PC-3 (cell line): Measurements from ENCODE around the gene RAB6B. TPM values are rescaled to one million over a fixed set of nuclear protein-coding genes. Genes with fewer than 3 reads are reported as not detected.
A peak's percentile ranks its signal among the peaks of the same experiment; 100 is the strongest.

Source experiments
- ATAC-seq: fragments of 200-7000 bp; cut with Tn5 transposase; 2 replicates; pipeline ENCODE4 v1.9.1; 2020; ENCODE audit warnings: mild to moderate bottlenecking, moderate library complexity
- BruUV-seq: library from RNA; stranded (reverse); fragments of 400-500 nt; replicated peaks from 2 replicates; lab custom pipeline; 2021; lab: Mats Ljungman, UMichigan
- CTCF ChIA-PET: fragments of 300-600 bp; sonication (Branson Sonifier 250); formaldehyde crosslinking; loops from one replicate; lab custom pipeline; 2022; ENCODE audit warnings: antibody characterized with exemption; lab: Charles Lee
- POLR2A ChIA-PET: fragments of 300-600 bp; sonication (Branson Sonifier 250); formaldehyde crosslinking; loops from one replicate; lab custom pipeline; 2022; ENCODE audit warnings: antibody characterized with exemption; ENCODE audit not compliant: unreplicated experiment; lab: Charles Lee
- DNase-seq: peaks from one replicate; pipeline ENCODE4 v3.0.0-alpha.2; 2015
- H2AFZ ChIP-seq: fragments of 300-600 bp; sonication (generic); 2 replicates; pipeline ENCODE4 v1.6.0; 2016; ENCODE audit warnings: antibody characterized with exemption, low read length
- H3F3A ChIP-seq: fragments of 300-600 bp; sonication (generic); one replicate; pipeline ENCODE4 v1.6.0; 2017; ENCODE audit warnings: antibody characterized with exemption, low read length, control low read depth, mild to moderate bottlenecking; ENCODE audit not compliant: unreplicated experiment
- H3K27ac ChIP-seq: fragments of 300-600 bp; sonication (generic); 2 replicates; pipeline ENCODE4 v1.5.1; 2016; ENCODE audit warnings: mild to moderate bottlenecking, low read length
- H3K27me3 ChIP-seq: fragments of 300-600 bp; sonication (generic); 2 replicates; pipeline ENCODE4 v1.6.1; 2016; ENCODE audit warnings: low read length, mixed read lengths
- H3K36me3 ChIP-seq: fragments of 300-600 bp; sonication (generic); 2 replicates; pipeline ENCODE4 v1.6.1; 2016; ENCODE audit warnings: low read depth, mixed run types, low read length, mixed read lengths
- H3K4me1 ChIP-seq: fragments of 300-600 bp; sonication (generic); 2 replicates; pipeline ENCODE4 v1.5.1; 2016; ENCODE audit warnings: low read length; ENCODE audit not compliant: insufficient read depth
- H3K4me2 ChIP-seq: fragments of 300-600 bp; sonication (generic); 2 replicates; pipeline ENCODE4 v1.6.0; 2016; ENCODE audit warnings: low read length
- H3K4me3 ChIP-seq: fragments of 300-600 bp; sonication (generic); 2 replicates; pipeline ENCODE4 v1.5.1; 2016; ENCODE audit warnings: mild to moderate bottlenecking, low read length, mixed read lengths
- H3K79me2 ChIP-seq: fragments of 300-600 bp; sonication (generic); 2 replicates; pipeline ENCODE4 v1.6.1; 2017; ENCODE audit warnings: low read length, mixed read lengths
- H3K9ac ChIP-seq: fragments of 300-600 bp; sonication (generic); 2 replicates; pipeline ENCODE4 v1.6.0; 2016; ENCODE audit warnings: mild to moderate bottlenecking, low read length
- H3K9me2 ChIP-seq: fragments of 300-600 bp; sonication (generic); replicated peaks from 2 replicates; pipeline ENCODE4 v1.6.1; 2016; ENCODE audit warnings: mixed run types, low read length, mixed read lengths
- H3K9me3 ChIP-seq: fragments of 300-600 bp; sonication (generic); 2 replicates; pipeline ENCODE4 v1.6.1; 2016; ENCODE audit warnings: low read length, mixed read lengths
- H4K20me1 ChIP-seq: fragments of 300-600 bp; sonication (generic); 2 replicates; pipeline ENCODE4 v1.6.1; 2016; ENCODE audit warnings: low read length, mixed read lengths
- CTCF ChIP-seq: fragments of 300-600 bp; sonication (generic); conservative IDR thresholded peaks from 2 replicates; pipeline ENCODE4 v1.5.1; 2017; ENCODE audit warnings: antibody characterized with exemption, low read depth, mild to moderate bottlenecking, low read length
- EZH2 ChIP-seq: fragments of 300-600 bp; sonication (generic); IDR thresholded peaks from one replicate; pipeline ENCODE4 v1.6.1; 2017; ENCODE audit warnings: antibody characterized with exemption, mild to moderate bottlenecking, low read length; ENCODE audit not compliant: unreplicated experiment
- EZH2phosphoT487 ChIP-seq: fragments of 300-600 bp; sonication (generic); IDR thresholded peaks from 2 replicates; pipeline ENCODE4 v1.6.1; 2018; ENCODE audit warnings: mild to moderate bottlenecking, antibody characterized with exemption, low read length, borderline replicate concordance
- intact Hi-C: fragments of 100-400 bp; cut with micrococcal nuclease; formaldehyde crosslinking; loops from 2 replicates; pipeline ENCODE4 v1.9.0; 2023
- total RNA-seq: library from RNA; depleted of rRNA; stranded (reverse); fragments of >200 nt; gene quantifications from 2 replicates; pipeline ENCODE4 v1.2.3, GENCODE V29; 2014

RAB6B gene
- total RNA-seq, 1 experiment from 2014 or later = 0.22 TPM

- BruUV-seq = no TSS peak
- no peaks in the 10 kb centered on the region for H3K27me3 ChIP-seq
- H3K9me3 ChIP-seq = no peaks in the 10 kb centered on the region
- H3K9ac ChIP-seq = no peak overlapping the region
- no peaks in the 10 kb centered on the region for H4K20me1 ChIP-seq
- no peak overlapping the region for H3K27ac ChIP-seq
- intact Hi-C loops = no loop called here
- no peaks in the 10 kb centered on the region for H3K4me1 ChIP-seq
- H3K79me2 ChIP-seq = no peaks in the 10 kb centered on the region
- ChIA-PET CTCF (no interaction called here), POLR2A (no interaction called here)
- TF ChIP-seq EZH2 = no peak
- no peak for TF ChIP-seq EZH2phosphoT487
- TF ChIP-seq CTCF = no peak
- H3F3A ChIP-seq = no peaks in the 10 kb centered on the region
- H3K4me2 ChIP-seq = no peak overlapping the region
- no peak overlapping the region for H3K4me3 ChIP-seq
- H3K9me2 ChIP-seq = no peaks in the 10 kb centered on the region
- DNase-seq (peak; percentile 8), ATAC-seq (peak; percentile 62)
- no peaks in the 10 kb centered on the region for H3K36me3 ChIP-seq
- H2AFZ ChIP-seq = no peak overlapping the region
Observed at GRCh38 chr3:133874344-133874743, 21.3 kb downstream of the RAB6B start.

- intact Hi-C loops = no loop called here
- H3K36me3 ChIP-seq = no peaks in the 10 kb centered on the region
- CTCF ChIA-PET = no interaction called here
- H3K79me2 ChIP-seq = no peaks in the 10 kb centered on the region
- POLR2A ChIA-PET = no interaction called here
- BruUV-seq = no TSS peak
- ATAC-seq (no peak), DNase-seq (no peak)
- H2AFZ ChIP-seq = no peak overlapping the region
- H3K9me3 ChIP-seq = no peaks in the 10 kb centered on the region
- H3K4me3 ChIP-seq = no peak overlapping the region
- H4K20me1 ChIP-seq = no peaks in the 10 kb centered on the region
- no peaks in the 10 kb centered on the region for H3K4me1 ChIP-seq
- H3K27ac ChIP-seq = no peak overlapping the region
- H3K27me3 ChIP-seq = no peaks in the 10 kb centered on the region
- H3K4me2 ChIP-seq = no peak overlapping the region
- H3K9ac ChIP-seq = no peak overlapping the region
- no peaks in the 10 kb centered on the region for H3K9me2 ChIP-seq
- no peaks in the 10 kb centered on the region for H3F3A ChIP-seq
- no peak for TF ChIP-seq EZH2
- TF ChIP-seq CTCF = no peak
- no peak for TF ChIP-seq EZH2phosphoT487
Observed at GRCh38 chr3:133872781-133873180, 22.9 kb downstream of the RAB6B start.

- H4K20me1 ChIP-seq = no peaks in the 10 kb centered on the region
- CTCF ChIA-PET = no interaction called here
- POLR2A ChIA-PET = no interaction called here
Observed at GRCh38 chr3:133872161-133872560, 23.5 kb downstream of the RAB6B start.

More at GRCh38 chr3:133872161-133872560, 23.5 kb downstream of the RAB6B start:
- H3K9me2 ChIP-seq = no peaks in the 10 kb centered on the region
- TF ChIP-seq EZH2 = no peak
- no peak for TF ChIP-seq CTCF
- no peak for TF ChIP-seq EZH2phosphoT487
- H3K9ac ChIP-seq = no peak overlapping the region
- H3K4me1 ChIP-seq = no peaks in the 10 kb centered on the region
- H3K36me3 ChIP-seq = no peaks in the 10 kb centered on the region
- H3K4me3 ChIP-seq = no peak overlapping the region
- ATAC-seq = no peak
- H3F3A ChIP-seq = no peaks in the 10 kb centered on the region
- no peak overlapping the region for H3K4me2 ChIP-seq
- no peaks in the 10 kb centered on the region for H3K79me2 ChIP-seq
- H3K9me3 ChIP-seq = no peaks in the 10 kb centered on the region
- intact Hi-C loops = no loop called here
- no peaks in the 10 kb centered on the region for H3K27me3 ChIP-seq
- no peak for DNase-seq
- no TSS peak for BruUV-seq
- no peak overlapping the region for H2AFZ ChIP-seq
- H3K27ac ChIP-seq = no peak overlapping the region
